Neural cell (in vitro differentiated cells): ENCODE data around the gene SPECC1L. TPM values are rescaled to one million over a fixed set of nuclear protein-coding genes. Genes with fewer than 3 reads are reported as not detected.

ENCODE experiments used
- H2AFZ ChIP-seq: fragments of 200-600, 300-800 bp; sonication (generic), shearing (Covaris generic); 2 replicates; pipeline ENCODE4 v1.6.0; 2014; ENCODE audit warnings: low read depth, mild to moderate bottlenecking, antibody characterized with exemption, low read length, moderate library complexity
- H3F3A ChIP-seq: fragments of 200-600 bp; shearing (Covaris generic); 2 replicates; pipeline ENCODE4 v1.6.1; 2016; ENCODE audit warnings: mild to moderate bottlenecking, moderate library complexity, mixed read lengths, antibody characterized with exemption, low read length; ENCODE audit not compliant: insufficient read depth, poor library complexity, severe bottlenecking
- H3K27ac ChIP-seq: fragments of 200-600, 300-800 bp; sonication (generic), shearing (Covaris generic); 2 replicates; pipeline ENCODE4 v1.5.1; 2014; ENCODE audit warnings: mild to moderate bottlenecking, low read length, moderate library complexity
- H3K27me3 ChIP-seq: fragments of 300-800, 200-600 bp; sonication (generic), shearing (Covaris generic); 2 replicates; pipeline ENCODE4 v1.6.0; 2014; ENCODE audit warnings: mild to moderate bottlenecking, low read depth, low read length, moderate library complexity; ENCODE audit not compliant: insufficient read depth
- H3K36me3 ChIP-seq: fragments of 300-800, 200-600 bp; sonication (generic), shearing (Covaris generic); 2 replicates; pipeline ENCODE4 v1.5.1; 2014; ENCODE audit warnings: mild to moderate bottlenecking, antibody characterized with exemption, low read length, moderate library complexity; ENCODE audit not compliant: insufficient read depth
- H3K4me2 ChIP-seq: fragments of 300-800, 200-600 bp; sonication (generic), shearing (Covaris generic); 2 replicates; pipeline ENCODE4 v1.6.0; 2014; ENCODE audit warnings: mild to moderate bottlenecking, low read length
- H3K4me3 ChIP-seq: fragments of 300-800, 200-600 bp; sonication (generic), shearing (Covaris generic); 2 replicates; pipeline ENCODE4 v1.5.1; 2014; ENCODE audit warnings: mild to moderate bottlenecking, low read length, moderate library complexity
- H3K79me2 ChIP-seq: fragments of 200-600 bp; shearing (Covaris generic); replicated peaks from 2 replicates; pipeline ENCODE4 v1.6.0; 2014; ENCODE audit warnings: mild to moderate bottlenecking, low read length, moderate library complexity; ENCODE audit not compliant: insufficient read depth
- H3K9ac ChIP-seq: fragments of 300-800, 200-600 bp; sonication (generic), shearing (Covaris generic); 2 replicates; pipeline ENCODE4 v1.6.1; 2016; ENCODE audit warnings: mild to moderate bottlenecking, low read length, mixed read lengths
- H3K9me2 ChIP-seq: fragments of 200-600 bp; shearing (Covaris generic); 2 replicates; pipeline ENCODE4 v1.6.1; 2016; ENCODE audit warnings: mild to moderate bottlenecking, low read length, mixed read lengths; ENCODE audit not compliant: insufficient read depth
- H3K9me3 ChIP-seq: fragments of 200-600, 300-800 bp; sonication (generic), shearing (Covaris generic); 2 replicates; pipeline ENCODE4 v1.6.1; 2016; ENCODE audit warnings: mild to moderate bottlenecking, mixed run types, low read length, moderate library complexity, mixed read lengths
- H4K20me1 ChIP-seq: fragments of 200-600 bp; shearing (Covaris generic); 2 replicates; pipeline ENCODE4 v1.6.1; 2016; ENCODE audit warnings: mild to moderate bottlenecking, mixed run types; ENCODE audit not compliant: insufficient read depth
- EP300 ChIP-seq: fragments of 450-650 bp; conservative IDR thresholded peaks from 2 replicates; pipeline ENCODE4 v1.6.1; 2014; ENCODE audit warnings: antibody characterized with exemption, mild to moderate bottlenecking, moderate library complexity; ENCODE audit not compliant: poor library complexity, severe bottlenecking
- EZH2 ChIP-seq: fragments of 200-600, 300-800 bp; shearing (Covaris generic), sonication (generic); IDR thresholded peaks from 2 replicates; pipeline ENCODE4 v1.6.1; 2014; ENCODE audit warnings: antibody characterized with exemption, low read length, borderline replicate concordance, mild to moderate bottlenecking; ENCODE audit not compliant: insufficient read depth, poor library complexity, severe bottlenecking
- MXI1 ChIP-seq: fragments of 450-650 bp; conservative IDR thresholded peaks from 2 replicates; pipeline ENCODE4 v1.6.1; 2014; ENCODE audit warnings: antibody characterized with exemption, mild to moderate bottlenecking; ENCODE audit not compliant: poor library complexity, severe bottlenecking
- POLR2AphosphoS5 ChIP-seq: IDR thresholded peaks from 2 replicates; pipeline ENCODE4 v1.6.1; 2012
- RAD21 ChIP-seq: fragments of 450-650 bp; conservative IDR thresholded peaks from 2 replicates; pipeline ENCODE4 v1.6.1; 2014; ENCODE audit warnings: antibody characterized with exemption, mild to moderate bottlenecking, moderate library complexity
- SMC3 ChIP-seq: fragments of 450-650 bp; conservative IDR thresholded peaks from 2 replicates; pipeline ENCODE4 v1.6.1; 2014; ENCODE audit warnings: antibody characterized with exemption, mild to moderate bottlenecking, moderate library complexity; ENCODE audit not compliant: poor library complexity
- TAF1 ChIP-seq: IDR thresholded peaks from 2 replicates; pipeline ENCODE4 v1.6.1; 2012; ENCODE audit warnings: low read depth
- polyA plus RNA-seq: library from polyadenylated mRNA; depleted of rRNA; stranded (reverse); fragments of >200 nt; gene quantifications from 2 replicates; pipeline ENCODE4 v1.2.3, GENCODE V29; 2014
- TF ChIP-seq, protein P1 (sequence below): fragments of 450-650 bp; IDR thresholded peaks from 2 replicates; pipeline ENCODE4 v1.5.1; 2014; ENCODE audit warnings: antibody characterized with exemption, mild to moderate bottlenecking, moderate library complexity; ENCODE audit not compliant: poor library complexity, severe bottlenecking
- TF ChIP-seq, protein P2 (sequence below): IDR thresholded peaks from 2 replicates; pipeline ENCODE4 v1.6.1; 2012; ENCODE audit warnings: borderline replicate concordance

SPECC1L gene
- polyA plus RNA-seq, 1 donor from 2014 or later = 27.1 TPM

DNA sequence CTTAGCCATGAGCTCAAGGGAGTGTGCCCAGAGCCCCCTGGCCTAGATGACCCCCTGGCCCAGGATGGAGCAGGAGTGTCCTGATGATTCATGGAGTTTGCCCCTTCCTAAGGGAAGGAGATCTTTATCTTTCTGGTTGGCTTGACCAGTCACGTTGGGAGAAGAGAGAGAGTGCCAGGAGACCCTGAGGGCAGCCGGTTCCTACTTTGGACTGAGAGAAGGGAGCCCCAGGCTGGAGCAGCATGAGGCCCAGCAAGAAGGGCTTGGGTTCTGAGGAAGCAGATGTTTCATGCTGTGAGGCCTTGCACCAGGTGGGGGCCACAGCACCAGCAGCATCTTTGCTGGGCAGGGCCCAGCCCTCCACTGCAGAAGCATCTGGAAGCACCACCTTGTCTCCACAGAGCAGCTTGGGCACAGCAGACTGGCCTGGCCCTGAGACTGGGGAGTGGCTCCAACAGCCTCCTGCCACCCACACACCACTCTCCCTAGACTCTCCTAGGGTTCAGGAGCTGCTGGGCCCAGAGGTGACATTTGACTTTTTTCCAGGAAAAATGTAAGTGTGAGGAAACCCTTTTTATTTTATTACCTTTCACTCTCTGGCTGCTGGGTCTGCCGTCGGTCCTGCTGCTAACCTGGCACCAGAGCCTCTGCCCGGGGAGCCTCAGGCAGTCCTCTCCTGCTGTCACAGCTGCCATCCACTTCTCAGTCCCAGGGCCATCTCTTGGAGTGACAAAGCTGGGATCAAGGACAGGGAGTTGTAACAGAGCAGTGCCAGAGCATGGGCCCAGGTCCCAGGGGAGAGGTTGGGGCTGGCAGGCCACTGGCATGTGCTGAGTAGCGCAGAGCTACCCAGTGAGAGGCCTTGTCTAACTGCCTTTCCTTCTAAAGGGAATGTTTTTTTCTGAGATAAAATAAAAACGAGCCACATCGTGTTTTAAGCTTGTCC is 171.0 kb downstream of the SPECC1L start:
- no peaks in the 10 kb centered on the region for H4K20me1 ChIP-seq
- H3K4me2 ChIP-seq = no peak overlapping the region
- H2AFZ ChIP-seq = no peak overlapping the region
- H3K9ac ChIP-seq = no peak overlapping the region
- H3K36me3 ChIP-seq = no peaks in the 10 kb centered on the region
- no peak for TF ChIP-seq SMC3
- no peaks in the 10 kb centered on the region for H3K27me3 ChIP-seq
- no peaks in the 10 kb centered on the region for H3K9me2 ChIP-seq
- H3K9me3 ChIP-seq = no peaks in the 10 kb centered on the region
- H3K27ac ChIP-seq = no peak overlapping the region
- H3K79me2 ChIP-seq = no peaks in the 10 kb centered on the region
- H3F3A ChIP-seq = no peaks in the 10 kb centered on the region
- H3K4me3 ChIP-seq = no peak overlapping the region

DNA sequence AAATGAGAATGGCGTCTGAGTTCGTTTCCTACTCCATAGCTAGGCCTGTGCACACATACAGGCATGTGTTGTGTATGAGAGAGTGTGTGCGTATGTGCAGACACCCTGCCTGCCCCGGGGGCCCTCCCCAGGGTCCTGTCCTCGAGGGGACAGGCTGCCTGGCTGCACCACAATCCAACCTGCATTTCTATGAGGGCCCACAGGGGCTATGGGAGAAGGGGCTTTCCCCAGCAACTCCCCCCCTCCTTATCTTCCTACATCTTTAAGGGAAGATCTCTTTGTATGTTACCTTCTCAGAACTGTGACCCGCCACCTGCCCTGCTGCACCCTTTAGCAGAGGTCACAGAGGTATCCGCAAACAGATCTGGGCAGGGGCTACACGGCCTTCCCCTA is 171.7 kb downstream of the SPECC1L start:
- Histone ChIP-seq H4K20me1 (no peaks in the 10 kb centered on the region), H3K9me3 (no peaks in the 10 kb centered on the region), H3K27me3 (no peaks in the 10 kb centered on the region), H3K9ac (no peak overlapping the region), H3F3A (no peaks in the 10 kb centered on the region), H3K9me2 (no peaks in the 10 kb centered on the region), H3K4me2 (no peak overlapping the region), H3K27ac (no peak overlapping the region), H3K4me3 (no peak overlapping the region), H3K79me2 (no peaks in the 10 kb centered on the region), H3K36me3 (no peaks in the 10 kb centered on the region), H2AFZ (no peak overlapping the region)
- no peak for TF ChIP-seq POLR2AphosphoS5

DNA sequence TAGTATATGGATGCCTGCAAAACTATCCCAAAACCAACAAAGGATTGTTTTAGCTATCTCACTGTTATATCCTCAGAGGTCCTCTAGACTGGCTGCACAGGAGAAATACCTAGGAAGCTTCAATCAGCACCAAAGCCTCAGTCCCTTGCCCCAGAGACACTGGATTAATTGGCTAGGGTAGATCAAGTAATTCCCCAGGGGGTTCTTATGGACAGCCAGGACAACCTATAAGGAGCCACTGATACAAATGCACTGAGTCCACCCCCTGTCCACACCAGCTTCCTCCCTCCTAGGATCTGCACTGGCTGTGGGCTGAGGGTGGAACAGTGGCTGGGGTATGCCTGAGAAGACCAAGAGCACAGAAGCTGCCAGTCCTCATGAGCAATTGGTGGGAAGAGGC is 173.0 kb downstream of the SPECC1L start:
- H3K79me2 ChIP-seq = no peaks in the 10 kb centered on the region
- no peak overlapping the region for H3K27ac ChIP-seq
- no peak for TF ChIP-seq EP300
- no peak for TF ChIP-seq MXI1
- no peak for TF ChIP-seq EZH2
- TF ChIP-seq, protein P1, sequence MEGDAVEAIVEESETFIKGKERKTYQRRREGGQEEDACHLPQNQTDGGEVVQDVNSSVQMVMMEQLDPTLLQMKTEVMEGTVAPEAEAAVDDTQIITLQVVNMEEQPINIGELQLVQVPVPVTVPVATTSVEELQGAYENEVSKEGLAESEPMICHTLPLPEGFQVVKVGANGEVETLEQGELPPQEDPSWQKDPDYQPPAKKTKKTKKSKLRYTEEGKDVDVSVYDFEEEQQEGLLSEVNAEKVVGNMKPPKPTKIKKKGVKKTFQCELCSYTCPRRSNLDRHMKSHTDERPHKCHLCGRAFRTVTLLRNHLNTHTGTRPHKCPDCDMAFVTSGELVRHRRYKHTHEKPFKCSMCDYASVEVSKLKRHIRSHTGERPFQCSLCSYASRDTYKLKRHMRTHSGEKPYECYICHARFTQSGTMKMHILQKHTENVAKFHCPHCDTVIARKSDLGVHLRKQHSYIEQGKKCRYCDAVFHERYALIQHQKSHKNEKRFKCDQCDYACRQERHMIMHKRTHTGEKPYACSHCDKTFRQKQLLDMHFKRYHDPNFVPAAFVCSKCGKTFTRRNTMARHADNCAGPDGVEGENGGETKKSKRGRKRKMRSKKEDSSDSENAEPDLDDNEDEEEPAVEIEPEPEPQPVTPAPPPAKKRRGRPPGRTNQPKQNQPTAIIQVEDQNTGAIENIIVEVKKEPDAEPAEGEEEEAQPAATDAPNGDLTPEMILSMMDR = no peak
- no peak for TF ChIP-seq SMC3
- TF ChIP-seq, protein P2, sequence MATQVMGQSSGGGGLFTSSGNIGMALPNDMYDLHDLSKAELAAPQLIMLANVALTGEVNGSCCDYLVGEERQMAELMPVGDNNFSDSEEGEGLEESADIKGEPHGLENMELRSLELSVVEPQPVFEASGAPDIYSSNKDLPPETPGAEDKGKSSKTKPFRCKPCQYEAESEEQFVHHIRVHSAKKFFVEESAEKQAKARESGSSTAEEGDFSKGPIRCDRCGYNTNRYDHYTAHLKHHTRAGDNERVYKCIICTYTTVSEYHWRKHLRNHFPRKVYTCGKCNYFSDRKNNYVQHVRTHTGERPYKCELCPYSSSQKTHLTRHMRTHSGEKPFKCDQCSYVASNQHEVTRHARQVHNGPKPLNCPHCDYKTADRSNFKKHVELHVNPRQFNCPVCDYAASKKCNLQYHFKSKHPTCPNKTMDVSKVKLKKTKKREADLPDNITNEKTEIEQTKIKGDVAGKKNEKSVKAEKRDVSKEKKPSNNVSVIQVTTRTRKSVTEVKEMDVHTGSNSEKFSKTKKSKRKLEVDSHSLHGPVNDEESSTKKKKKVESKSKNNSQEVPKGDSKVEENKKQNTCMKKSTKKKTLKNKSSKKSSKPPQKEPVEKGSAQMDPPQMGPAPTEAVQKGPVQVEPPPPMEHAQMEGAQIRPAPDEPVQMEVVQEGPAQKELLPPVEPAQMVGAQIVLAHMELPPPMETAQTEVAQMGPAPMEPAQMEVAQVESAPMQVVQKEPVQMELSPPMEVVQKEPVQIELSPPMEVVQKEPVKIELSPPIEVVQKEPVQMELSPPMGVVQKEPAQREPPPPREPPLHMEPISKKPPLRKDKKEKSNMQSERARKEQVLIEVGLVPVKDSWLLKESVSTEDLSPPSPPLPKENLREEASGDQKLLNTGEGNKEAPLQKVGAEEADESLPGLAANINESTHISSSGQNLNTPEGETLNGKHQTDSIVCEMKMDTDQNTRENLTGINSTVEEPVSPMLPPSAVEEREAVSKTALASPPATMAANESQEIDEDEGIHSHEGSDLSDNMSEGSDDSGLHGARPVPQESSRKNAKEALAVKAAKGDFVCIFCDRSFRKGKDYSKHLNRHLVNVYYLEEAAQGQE = no peak
- no peak for TF ChIP-seq TAF1
- TF ChIP-seq POLR2AphosphoS5 = no peak
- TF ChIP-seq RAD21 = no peak
- no peak overlapping the region for H3K4me2 ChIP-seq
- no peaks in the 10 kb centered on the region for H3F3A ChIP-seq
- no peak overlapping the region for H3K4me3 ChIP-seq
- H3K27me3 ChIP-seq = no peaks in the 10 kb centered on the region
- no peak overlapping the region for H3K9ac ChIP-seq
- H2AFZ ChIP-seq = no peak overlapping the region
- no peaks in the 10 kb centered on the region for H3K9me2 ChIP-seq
- no peaks in the 10 kb centered on the region for H3K36me3 ChIP-seq
- no peaks in the 10 kb centered on the region for H4K20me1 ChIP-seq
- no peaks in the 10 kb centered on the region for H3K9me3 ChIP-seq
